Left ventricle myocardium inferior (tissue), 1 donor: Measurements from ENCODE around the gene CDAN1. TPM values are rescaled to one million over a fixed set of nuclear protein-coding genes. Genes with fewer than 3 reads are reported as not detected.

Experiments
- DNase-seq: peaks from one replicate; pipeline ENCODE4 v3.0.0-alpha.2; 2020
- H3K27ac ChIP-seq: fragments of 200-600 bp; replicated peaks from 2 replicates; pipeline ENCODE4 v1.8.0; 2021
- H3K27me3 ChIP-seq: fragments of 200-600 bp; 2 replicates; pipeline ENCODE4 v1.8.0; 2021; ENCODE audit warnings: low read depth
- H3K36me3 ChIP-seq: fragments of 200-600 bp; 2 replicates; pipeline ENCODE4 v1.8.0; 2021
- H3K4me1 ChIP-seq: fragments of 200-600 bp; 2 replicates; pipeline ENCODE4 v1.8.0; 2021
- H3K4me3 ChIP-seq: fragments of 200-600 bp; 2 replicates; pipeline ENCODE4 v1.8.0; 2021; ENCODE audit warnings: mild to moderate bottlenecking, moderate library complexity
- H3K9me3 ChIP-seq: fragments of 200-600 bp; replicated peaks from 2 replicates; pipeline ENCODE4 v1.8.0; 2021
- CTCF ChIP-seq: fragments of 200-600 bp; IDR thresholded peaks from 2 replicates; pipeline ENCODE4 v1.8.0; 2021; ENCODE audit warnings: antibody characterized with exemption, mild to moderate bottlenecking, borderline replicate concordance
- intact Hi-C: fragments of 100-400 bp; cut with micrococcal nuclease; formaldehyde crosslinking; loops from one replicate; pipeline ENCODE4 v1.11.0; 2022
- total RNA-seq: library from RNA; stranded (reverse); fragmentation: NEBNext Ultra II Directional; extraction: Animal tissue kit (Norgen Biotek cat#: 25700); gene quantifications from one replicate; pipeline ENCODE4 v1.2.1, GENCODE V29; 2021
- donor health status: DM: no; HTN: yes; CAD: no; lungs with severe emphysema.

Gene CDAN1
- total RNA-seq, 1 donor from 2014 or later = 6.2 TPM

- Histone ChIP-seq H3K4me3 (no peak overlapping the region), H3K27me3 (no peaks in the 10 kb centered on the region), H3K9me3 (peaks cover 14% of the 10 kb centered on the region), H3K4me1 (no peaks in the 10 kb centered on the region), H3K36me3 (peaks cover 51% of the 10 kb centered on the region), H3K27ac (no peak overlapping the region)
- no peak for TF ChIP-seq CTCF
- no peak for DNase-seq
- intact Hi-C loops = no loop called here
Observed at GRCh38 chr15:42750306-42750705, 13.4 kb upstream of the CDAN1 start.

GRCh38 chr15:42749266-42749665, 12.3 kb upstream of the CDAN1 start:
- intact Hi-C loops = no loop called here
- peaks cover 59% of the 10 kb centered on the region for H3K36me3 ChIP-seq

GRCh38 chr15:42744195-42744594, 7.3 kb upstream of the CDAN1 start:
- Histone ChIP-seq H3K4me1 (peaks cover 17% of the 10 kb centered on the region), H3K9me3 (no peaks in the 10 kb centered on the region), H3K27me3 (no peaks in the 10 kb centered on the region), H3K36me3 (peaks cover 17% of the 10 kb centered on the region), H3K4me3 (no peak overlapping the region), H3K27ac (no peak overlapping the region)
- TF ChIP-seq CTCF = no peak
- intact Hi-C loops = no loop called here
- no peak for DNase-seq

More at GRCh38 chr15:42749266-42749665, 12.3 kb upstream of the CDAN1 start:
- no peak for DNase-seq
- no peak for TF ChIP-seq CTCF
- Histone ChIP-seq H3K4me3 (no peak overlapping the region), H3K27me3 (no peaks in the 10 kb centered on the region), H3K9me3 (peaks cover 14% of the 10 kb centered on the region), H3K27ac (no peak overlapping the region), H3K4me1 (no peaks in the 10 kb centered on the region)

- H3K4me1 ChIP-seq = peaks cover 24% of the 10 kb centered on the region
- H3K27ac ChIP-seq = no peak overlapping the region
- H3K9me3 ChIP-seq = no peaks in the 10 kb centered on the region
- no peaks in the 10 kb centered on the region for H3K27me3 ChIP-seq
- intact Hi-C loops = no loop called here
- TF ChIP-seq CTCF = no peak
- no peak overlapping the region for H3K4me3 ChIP-seq
- no peak for DNase-seq
- peaks cover 15% of the 10 kb centered on the region for H3K36me3 ChIP-seq
Observed at GRCh38 chr15:42742149-42742548, 5.2 kb upstream of the CDAN1 start.

- intact Hi-C loops = no loop called here
- H3K27ac ChIP-seq = no peak overlapping the region
- H3K4me1 ChIP-seq = peaks cover 26% of the 10 kb centered on the region
- H3K36me3 ChIP-seq = peaks cover 15% of the 10 kb centered on the region
- TF ChIP-seq CTCF = no peak
- H3K9me3 ChIP-seq = no peaks in the 10 kb centered on the region
- H3K27me3 ChIP-seq = no peaks in the 10 kb centered on the region
- H3K4me3 ChIP-seq = no peak overlapping the region
- no peak for DNase-seq
Observed at GRCh38 chr15:42741710-42742109, 4.8 kb upstream of the CDAN1 start.
